GM18511 (cell line): ENCODE data around the gene ADAD2.
A peak's percentile ranks its signal among the peaks of the same experiment; 100 is the strongest.

Source experiments
- ATAC-seq: cut with Tn5 transposase; IDR thresholded peaks from one replicate; pipeline ENCODE4 v1.9.1; 2021; ENCODE audit warnings: mild to moderate bottlenecking, moderate library complexity; ENCODE audit not compliant: unreplicated experiment

ADAD2 gene

DNA sequence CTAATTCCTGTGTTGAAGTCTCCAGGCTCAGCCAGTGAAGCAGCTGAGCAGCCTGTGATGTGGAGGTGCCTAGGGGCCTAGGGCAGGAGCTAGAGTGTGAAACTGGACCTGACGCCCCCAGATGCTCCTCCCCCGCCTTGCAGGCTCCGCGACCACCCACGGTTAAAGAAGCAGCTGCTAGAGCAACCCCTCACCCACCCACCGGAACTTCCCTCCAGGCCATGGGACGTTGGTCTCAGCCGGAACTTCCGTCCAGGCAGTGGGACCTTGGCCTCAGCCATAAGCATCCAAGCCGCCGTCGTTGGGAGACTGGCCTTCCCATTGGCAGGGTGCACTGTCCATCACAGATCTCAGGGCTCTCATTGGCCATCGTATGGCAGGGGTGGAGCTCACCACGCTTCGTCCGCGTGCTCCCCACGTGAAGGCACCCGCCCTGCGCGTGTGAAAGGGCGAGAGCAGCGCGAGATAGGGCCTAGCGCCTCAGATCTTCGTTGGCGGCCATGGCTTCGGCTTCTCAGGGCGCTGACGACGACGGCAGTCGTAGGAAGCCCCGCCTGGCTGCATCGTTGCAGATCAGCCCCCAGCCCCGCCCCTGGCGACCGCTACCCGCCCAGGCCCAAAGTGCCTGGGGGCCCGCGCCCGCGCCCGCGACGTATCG lies at the start of gene ADAD2:
TSS of gene ADAD2 (plus strand) at position 427 of the 658 bp plus-strand sequence. CDS start at position 501, 74 bp downstream.
- ATAC-seq, result no peak

- ATAC-seq, result no peak
These were observed 47.9 kb upstream of the ADAD2 start for GRCh38 chr16:84143081-84143480.

DNA sequence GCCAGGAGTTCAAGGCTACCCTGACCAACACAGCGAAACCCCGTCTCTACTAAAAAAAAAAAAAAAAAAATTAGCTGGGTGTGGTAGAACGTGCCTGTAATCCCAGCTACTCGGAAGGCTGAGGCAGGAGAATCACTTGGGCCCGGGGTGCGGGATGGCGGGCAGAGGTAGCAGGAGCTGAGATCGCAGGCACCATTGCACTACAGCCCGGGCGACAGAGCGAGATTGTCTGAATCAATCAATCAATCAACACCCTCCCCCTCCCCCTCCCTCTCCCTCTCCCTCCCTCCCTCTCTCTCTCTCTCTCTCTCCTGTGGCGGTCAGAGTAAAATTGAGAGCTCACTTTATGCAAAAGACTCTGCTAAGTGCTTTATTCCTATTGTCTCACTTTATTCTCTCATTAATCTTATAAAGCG lies 47.2 kb upstream of the ADAD2 start:
- ATAC-seq, result no peak

DNA sequence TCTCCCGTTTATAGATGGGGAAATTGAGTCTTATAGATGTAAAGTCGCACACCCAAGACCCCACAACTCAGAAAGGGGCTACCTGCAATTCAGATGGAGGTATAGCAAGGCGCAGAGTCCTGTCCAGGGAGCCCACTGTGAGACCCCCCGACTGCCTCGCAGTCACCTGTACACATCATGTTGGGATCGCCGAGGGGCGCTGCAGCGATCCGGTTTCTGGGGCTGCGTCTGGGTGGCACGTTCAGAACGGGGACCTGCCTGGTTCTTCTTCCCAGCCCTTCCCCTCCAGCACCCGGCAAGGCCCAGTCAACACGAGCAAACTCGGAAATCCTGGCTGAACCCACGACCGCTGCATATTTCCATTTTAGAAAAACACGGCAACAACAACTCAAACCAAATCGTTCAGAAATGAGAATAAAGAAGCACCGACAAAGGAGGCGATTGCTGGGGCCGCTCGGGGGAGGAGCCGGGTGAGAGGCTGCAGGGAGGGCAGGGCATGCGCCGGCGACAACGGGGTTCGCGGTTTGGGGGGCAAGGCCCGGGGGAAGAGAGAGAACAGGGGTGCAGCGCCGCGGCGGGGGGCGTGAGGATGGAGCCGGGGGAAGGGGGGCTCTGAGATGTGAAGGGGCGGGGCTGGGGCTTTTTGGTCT lies 46.6 kb upstream of the ADAD2 start:
- peak; percentile 40 for ATAC-seq

- peak; percentile 77 for ATAC-seq
These were observed 45.9 kb upstream of the ADAD2 start, which contains the start of the genes DNAAF1 and HSDL1 for GRCh38 chr16:84144859-84145639. TSS of gene DNAAF1 (plus strand) at chr16:84145308. CDS start at chr16:84145441, 133 bp downstream. TSS of gene HSDL1 (minus strand) at chr16:84145177. CDS start at chr16:84131321, 13,856 bp downstream.

DNA sequence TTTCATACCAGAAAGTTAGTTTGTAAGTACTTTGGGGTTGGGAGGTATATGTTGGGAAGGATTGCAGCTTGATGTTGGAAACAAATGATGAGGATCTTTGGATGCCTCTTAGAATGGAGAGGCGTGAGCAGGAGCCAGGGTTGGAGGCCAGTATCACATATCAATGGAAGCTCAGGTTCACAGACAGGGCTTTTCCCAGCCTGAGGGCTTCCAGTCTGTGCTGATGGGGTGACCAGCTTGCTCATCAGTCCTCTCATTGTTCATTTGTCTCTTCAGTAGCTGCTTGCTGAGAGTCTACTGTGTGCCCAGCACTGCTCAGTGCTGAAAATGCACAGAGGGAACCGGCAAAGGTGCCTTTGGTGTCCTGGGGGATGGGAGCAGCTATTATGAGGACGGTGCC lies 40.0 kb upstream of the ADAD2 start:
- ATAC-seq, result no peak

DNA sequence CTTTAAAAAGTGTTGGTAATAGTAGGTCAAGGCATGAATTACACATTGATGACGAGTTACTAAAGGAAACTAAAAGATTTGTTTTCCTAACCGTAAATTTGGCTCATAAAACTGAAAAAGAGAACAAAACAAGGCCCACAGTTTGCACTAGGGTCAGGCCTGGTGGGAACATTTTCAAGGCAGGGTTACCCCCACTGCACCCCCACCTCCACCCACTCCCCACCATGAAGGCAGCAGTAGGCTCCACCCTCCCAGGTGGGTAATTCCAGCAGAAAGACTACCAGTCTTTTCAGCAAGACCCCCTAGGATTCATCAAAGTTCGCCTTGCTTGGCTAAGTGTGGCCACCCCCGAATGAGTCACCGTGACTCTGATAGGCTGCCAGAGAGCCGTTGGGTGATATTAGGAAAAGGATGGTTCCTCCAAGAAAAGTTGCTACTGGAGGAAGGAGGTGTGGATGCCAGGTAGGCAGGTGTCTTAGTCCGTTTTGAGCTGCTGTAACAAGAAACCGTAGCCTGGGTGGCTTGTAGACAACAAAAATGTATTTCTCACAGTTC lies 37.2 kb upstream of the ADAD2 start:
- no peak for ATAC-seq

- ATAC-seq, result no peak
These were observed 35.7 kb upstream of the ADAD2 start for GRCh38 chr16:84155226-84155625.

- no peak for ATAC-seq
These were observed 35.2 kb upstream of the ADAD2 start for GRCh38 chr16:84155771-84156170.

GRCh38 chr16:84156342-84156784 lies 34.6 kb upstream of the ADAD2 start:
- ATAC-seq, result no peak

GRCh38 chr16:84159007-84159406 lies 31.9 kb upstream of the ADAD2 start:
- ATAC-seq, result no peak

DNA sequence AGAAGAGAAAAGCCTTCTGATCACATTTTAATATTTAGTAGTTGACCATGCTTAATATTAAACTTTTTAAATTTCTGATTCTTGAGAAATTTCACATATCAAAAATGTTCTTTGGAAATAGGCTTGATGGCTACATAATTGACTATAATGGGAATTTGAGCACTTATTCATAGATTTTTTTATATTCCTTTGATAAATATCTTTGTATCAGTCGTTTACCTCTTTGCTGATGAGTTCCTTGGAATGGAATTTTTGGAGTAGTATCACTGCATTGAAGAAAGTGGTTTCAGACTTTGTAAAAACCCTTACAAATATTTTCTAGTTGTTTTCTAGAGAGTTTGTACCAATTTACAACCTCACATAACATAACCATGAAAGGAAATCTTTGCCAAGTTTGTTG lies 31.2 kb upstream of the ADAD2 start:
- no peak for ATAC-seq

DNA sequence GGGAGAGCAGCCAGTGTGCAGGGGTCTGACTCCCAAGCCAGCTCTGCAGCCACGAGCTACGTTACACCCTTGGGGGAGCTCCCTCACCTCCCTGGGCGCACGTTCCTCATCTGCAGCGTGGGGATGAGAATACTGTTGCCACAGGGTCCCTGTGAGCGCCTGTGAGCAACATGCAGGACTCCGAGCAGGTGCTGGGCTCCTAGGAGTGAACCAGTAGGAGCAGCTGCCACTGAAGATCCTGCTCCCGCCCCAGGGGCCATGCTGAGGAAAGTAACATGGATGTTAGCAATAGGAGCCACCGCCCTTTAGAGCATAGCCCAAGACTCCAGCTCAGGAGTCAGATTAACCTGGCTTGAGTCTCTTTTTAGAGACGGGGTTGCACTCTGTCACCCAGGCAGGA lies 29.9 kb upstream of the ADAD2 start:
- ATAC-seq, result no peak

DNA sequence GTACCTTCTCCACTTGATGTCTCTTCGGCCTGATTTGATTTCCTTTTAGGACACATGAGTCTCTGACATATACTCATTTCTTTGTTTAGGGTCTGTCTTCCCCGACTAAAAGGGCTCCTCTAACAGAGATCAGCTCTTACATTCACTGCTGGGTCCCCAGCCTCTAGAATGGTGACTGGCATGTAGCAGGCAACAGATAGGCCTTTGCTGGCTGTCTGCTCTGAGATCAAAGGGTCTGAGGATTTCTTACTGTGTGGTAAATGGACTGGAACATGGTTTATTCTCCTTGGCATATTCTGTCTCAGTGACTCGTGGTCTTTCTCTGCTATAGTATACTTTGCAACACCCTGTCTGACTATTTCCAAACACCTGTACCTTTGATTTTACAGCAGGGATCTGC lies 29.2 kb upstream of the ADAD2 start:
- ATAC-seq, result no peak

DNA sequence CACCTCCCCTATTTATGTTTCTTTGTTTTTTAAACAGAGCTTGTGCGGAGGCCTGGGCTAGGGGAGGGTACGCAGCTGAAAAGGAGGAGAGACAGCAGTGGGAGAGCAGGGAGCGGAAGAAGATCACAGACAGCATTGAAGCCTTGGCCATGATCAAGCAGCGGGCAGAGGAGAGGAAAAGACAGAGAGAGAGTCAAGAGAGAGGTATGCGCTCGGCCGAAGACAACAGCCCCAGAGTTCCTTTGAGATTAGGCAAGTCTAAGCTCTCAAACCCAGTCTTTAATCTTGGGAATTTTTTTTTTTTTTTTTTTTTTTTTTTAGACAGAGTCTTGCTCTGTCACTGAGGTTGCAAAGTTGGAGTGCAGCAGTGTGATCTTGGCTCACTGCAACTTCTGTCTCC lies 25.2 kb upstream of the ADAD2 start:
- ATAC-seq, result no peak

DNA sequence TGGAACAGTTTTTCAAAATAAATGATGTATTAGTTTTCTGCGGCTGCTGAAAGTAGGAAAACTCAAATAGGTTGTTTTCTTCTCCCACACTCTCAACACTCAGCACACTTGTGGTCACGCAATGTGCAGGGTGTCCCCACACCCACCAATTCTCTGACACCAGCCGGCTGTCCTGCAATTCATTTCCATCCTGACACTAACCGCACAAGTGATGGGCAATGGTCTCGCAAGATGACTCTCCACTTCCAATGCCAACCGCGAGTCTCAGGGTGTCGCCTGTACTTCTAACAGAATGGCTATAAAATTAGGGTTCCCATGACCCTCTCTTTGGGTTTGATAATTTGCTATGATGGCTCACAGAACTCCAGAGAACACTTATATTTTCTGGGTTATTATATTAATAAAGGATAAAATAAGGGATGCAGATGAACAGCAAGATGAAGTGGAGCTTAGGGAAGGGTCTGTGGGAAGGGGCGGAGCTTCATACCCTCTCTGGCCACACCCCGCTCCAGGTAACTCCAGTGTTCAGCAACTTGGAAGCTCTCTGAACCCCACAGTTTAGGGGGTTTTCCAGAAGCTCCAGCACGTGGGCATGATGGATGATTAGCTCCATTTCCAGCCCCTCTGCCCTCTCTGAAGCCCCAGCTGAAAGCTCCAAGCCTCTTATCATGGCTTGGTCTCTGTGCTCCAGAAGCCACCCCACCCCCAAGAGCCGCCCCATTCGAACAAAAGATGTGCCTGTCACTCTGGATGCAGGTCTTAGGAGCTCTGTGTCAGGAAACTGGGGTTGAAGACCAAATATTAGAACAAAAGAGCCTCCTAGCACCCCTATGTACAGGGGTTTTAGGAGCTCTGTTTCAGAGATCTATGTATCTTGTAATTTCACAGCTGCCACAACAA lies 23.9 kb upstream of the ADAD2 start:
- ATAC-seq, result no peak

DNA sequence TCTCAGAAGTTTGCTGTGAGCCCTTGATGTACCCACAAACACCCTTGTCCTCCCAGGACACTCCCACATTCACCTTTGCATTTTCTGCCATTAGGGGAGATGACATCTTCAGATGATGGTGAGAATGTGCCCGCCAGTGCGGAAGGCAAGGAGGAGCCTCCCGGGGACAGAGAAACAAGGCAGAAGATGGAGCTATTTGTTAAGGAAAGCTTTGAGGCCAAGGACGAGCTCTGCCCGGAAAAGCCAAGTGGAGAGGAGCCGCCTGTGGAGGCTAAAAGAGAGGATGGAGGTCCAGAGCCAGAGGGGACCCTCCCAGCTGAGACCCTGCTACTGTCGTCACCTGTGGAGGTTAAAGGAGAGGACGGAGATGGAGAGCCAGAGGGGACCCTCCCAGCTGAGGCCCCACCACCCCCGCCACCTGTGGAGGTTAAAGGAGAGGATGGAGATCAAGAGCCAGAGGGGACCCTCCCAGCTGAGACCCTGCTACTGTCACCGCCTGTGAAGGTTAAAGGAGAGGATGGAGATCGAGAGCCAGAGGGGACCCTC lies 21.1 kb upstream of the ADAD2 start:
- ATAC-seq, result no peak

DNA sequence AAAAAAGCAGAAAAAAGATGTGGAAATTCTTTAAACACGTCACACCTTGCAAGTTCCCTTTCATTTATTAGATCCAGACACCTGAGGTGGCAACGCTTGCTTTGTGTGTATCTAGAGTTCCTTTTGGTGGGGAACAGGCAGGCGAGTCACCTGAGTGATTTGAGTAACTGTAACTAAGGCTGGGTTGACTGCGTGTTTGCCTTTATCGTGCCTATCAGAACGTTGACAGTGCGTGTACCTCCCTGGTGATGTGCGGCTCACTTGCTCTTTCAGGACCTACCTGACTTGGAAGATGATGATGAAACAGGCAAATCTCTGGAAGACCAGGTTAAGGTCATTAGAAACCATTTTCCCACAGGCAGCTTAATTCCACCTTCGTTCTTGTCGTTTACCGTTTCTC lies 16.6 kb upstream of the ADAD2 start:
- ATAC-seq, result no peak

- ATAC-seq, result peak; percentile 88
These were observed 15.4 kb upstream of the ADAD2 start for GRCh38 chr16:84175350-84176081.
